Adrenal gland (tissue), 5 donors: ENCODE results near the gene LRRC66.

Experiments
- POLR2A ChIP-seq, 2 donors: fragments of 450-650 bp; IDR thresholded peaks; one replicate each; pipeline ENCODE4 v1.6.1; 2017; ENCODE audit warnings: antibody characterized with exemption in 2 of 2, mild to moderate bottlenecking in 2 of 2, moderate library complexity in 1 of 2
- TF ChIP-seq, protein P1 (sequence below), 6 experiments: fragments of 450-650 bp in 4 of 6; fragments of 200-600 bp in 2 of 6; sonication (generic) in 1 of 6; IDR thresholded peaks; 1 replicate in 5 of 6; 2 replicates in 1 of 6; pipeline versions ENCODE4 v1.5.1 to v1.8.0; 2016 to 2021; ENCODE audit warnings: antibody characterized with exemption in 6 of 6, mild to moderate bottlenecking in 2 of 6, moderate library complexity in 1 of 6
- donor health status: DM: no; HTN: no; CAD: no.

DNA sequence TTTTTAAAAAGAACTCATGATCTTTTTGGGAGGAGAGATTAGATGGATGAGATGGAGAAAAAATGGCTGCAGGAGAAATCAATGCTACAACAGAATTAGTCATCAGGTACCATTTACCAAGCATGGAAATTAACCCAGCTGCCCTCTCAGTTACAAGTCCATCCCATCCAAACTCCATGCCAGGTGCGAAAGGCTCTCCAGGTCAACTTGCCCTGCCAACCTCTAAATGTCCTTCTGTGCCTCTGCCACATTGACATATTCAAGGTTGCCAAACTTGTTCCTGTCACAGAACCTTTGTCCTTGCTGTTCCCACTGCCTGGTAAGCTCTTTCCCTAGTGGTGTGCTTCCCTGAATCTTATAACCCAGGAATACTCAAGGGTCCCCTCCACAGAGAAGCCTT, 38.1 kb upstream of the LRRC66 start:
- TF ChIP-seq, protein P1, sequence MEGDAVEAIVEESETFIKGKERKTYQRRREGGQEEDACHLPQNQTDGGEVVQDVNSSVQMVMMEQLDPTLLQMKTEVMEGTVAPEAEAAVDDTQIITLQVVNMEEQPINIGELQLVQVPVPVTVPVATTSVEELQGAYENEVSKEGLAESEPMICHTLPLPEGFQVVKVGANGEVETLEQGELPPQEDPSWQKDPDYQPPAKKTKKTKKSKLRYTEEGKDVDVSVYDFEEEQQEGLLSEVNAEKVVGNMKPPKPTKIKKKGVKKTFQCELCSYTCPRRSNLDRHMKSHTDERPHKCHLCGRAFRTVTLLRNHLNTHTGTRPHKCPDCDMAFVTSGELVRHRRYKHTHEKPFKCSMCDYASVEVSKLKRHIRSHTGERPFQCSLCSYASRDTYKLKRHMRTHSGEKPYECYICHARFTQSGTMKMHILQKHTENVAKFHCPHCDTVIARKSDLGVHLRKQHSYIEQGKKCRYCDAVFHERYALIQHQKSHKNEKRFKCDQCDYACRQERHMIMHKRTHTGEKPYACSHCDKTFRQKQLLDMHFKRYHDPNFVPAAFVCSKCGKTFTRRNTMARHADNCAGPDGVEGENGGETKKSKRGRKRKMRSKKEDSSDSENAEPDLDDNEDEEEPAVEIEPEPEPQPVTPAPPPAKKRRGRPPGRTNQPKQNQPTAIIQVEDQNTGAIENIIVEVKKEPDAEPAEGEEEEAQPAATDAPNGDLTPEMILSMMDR (IDR thresholded peaks at IDR 0.05), result no peak
- no peak for TF ChIP-seq POLR2A (IDR thresholded peaks at IDR 0.05)
